HepG2 (cell line): Measurements from ENCODE around the gene EIF4A3. TPM values are rescaled to one million over a fixed set of nuclear protein-coding genes. Genes with fewer than 3 reads are reported as not detected.
A peak's percentile ranks its signal among the peaks of the same experiment; 100 is the strongest.

Experiments
- ARID2 ChIP-seq: sonication (generic); formaldehyde crosslinking; IDR thresholded peaks from 2 replicates; pipeline ENCODE4 v1.8.1; 2022; ENCODE audit warnings: mild to moderate bottlenecking, missing genetic modification reagents, borderline replicate concordance
- ARNT2 ChIP-seq: sonication (generic); formaldehyde crosslinking; IDR thresholded peaks from 2 replicates; pipeline ENCODE4 v1.8.0; 2022; ENCODE audit warnings: mild to moderate bottlenecking, low read depth, missing genetic modification reagents, moderate library complexity
- GLMP ChIP-seq: sonication (generic); formaldehyde crosslinking; IDR thresholded peaks from 2 replicates; pipeline ENCODE4 v1.9.0; 2021; ENCODE audit warnings: missing genetic modification reagents, mild to moderate bottlenecking, borderline replicate concordance
- HDAC6 ChIP-seq: fragments of 200-600 bp; sonication (generic); IDR thresholded peaks from 2 replicates; pipeline ENCODE4 v1.7.0; 2017; ENCODE audit warnings: mild to moderate bottlenecking, antibody characterized with exemption, low read length, low read depth
- HOXA3 ChIP-seq: sonication (generic); formaldehyde crosslinking; IDR thresholded peaks from 2 replicates; pipeline ENCODE4 v1.5.0; 2020; ENCODE audit warnings: missing genetic modification reagents
- NFE2L1 ChIP-seq: sonication (generic); formaldehyde crosslinking; IDR thresholded peaks from 2 replicates; pipeline ENCODE4 v1.4.0; 2020; ENCODE audit warnings: missing genetic modification reagents, mild to moderate bottlenecking, borderline replicate concordance
- REL ChIP-seq: sonication (generic); formaldehyde crosslinking; conservative IDR thresholded peaks from 2 replicates; pipeline ENCODE4 v1.8.0; 2022; ENCODE audit warnings: mild to moderate bottlenecking, missing genetic modification reagents, moderate library complexity
- REPIN1 ChIP-seq: sonication (generic); formaldehyde crosslinking; IDR thresholded peaks from 2 replicates; pipeline ENCODE4 v1.8.0; 2022; ENCODE audit warnings: missing genetic modification reagents, low read depth, mild to moderate bottlenecking, borderline replicate concordance
- RNF2 ChIP-seq: fragments of 450-650 bp; conservative IDR thresholded peaks from 2 replicates; pipeline ENCODE4 v1.6.1; 2016; ENCODE audit warnings: low read depth
- ZNF160 ChIP-seq: sonication (generic); formaldehyde crosslinking; IDR thresholded peaks from 2 replicates; pipeline ENCODE4 v1.8.0; 2022; ENCODE audit warnings: mild to moderate bottlenecking, inconsistent platforms, missing genetic modification reagents
- ZNF180 ChIP-seq: sonication (generic); formaldehyde crosslinking; IDR thresholded peaks from 2 replicates; pipeline ENCODE4 v1.4.0; 2020; ENCODE audit warnings: low read depth, missing genetic modification reagents, borderline replicate concordance
- ZNF441 ChIP-seq: sonication (generic); formaldehyde crosslinking; IDR thresholded peaks from 2 replicates; pipeline ENCODE4 v1.7.0; 2021; ENCODE audit warnings: missing genetic modification reagents, borderline replicate concordance
- ZNF451 ChIP-seq: sonication (generic); formaldehyde crosslinking; IDR thresholded peaks from 2 replicates; pipeline ENCODE4 v1.5.0; 2020; ENCODE audit warnings: mild to moderate bottlenecking, missing genetic modification reagents
- polyA plus RNA-seq, 8 experiments: library from polyadenylated mRNA; depleted of rRNA in 3 of 8; stranded (reverse) in 7 of 8; unstranded in 1 of 8; fragments of >200 nt; fragmentation: Illumina TruSeq in 4 of 8; extraction: Trizol in 4 of 8; gene quantifications; 2 replicates each; pipeline versions ENCODE4 v1.2.1 to v1.2.3, GENCODE V29; 2011 to 2016; ENCODE audit warnings: low read depth in 4 of 8, missing spikeins in 1 of 8, mixed read lengths in 1 of 8; ENCODE audit not compliant: insufficient read depth in 1 of 8
- total RNA-seq, 5 experiments: library from RNA; depleted of rRNA; stranded (reverse); fragments of >200 nt; fragmentation: Illumina TruSeq; extraction: Trizol; gene quantifications; 2 replicates each; pipeline ENCODE4 v1.2.3, GENCODE V29; 2016; ENCODE audit warnings: low read depth in 1 of 5
- TF ChIP-seq, protein P1 (sequence below): sonication (generic); formaldehyde crosslinking; IDR thresholded peaks from 2 replicates; pipeline ENCODE4 v1.8.0; 2022; ENCODE audit warnings: mild to moderate bottlenecking, missing genetic modification reagents, moderate library complexity
- TF ChIP-seq, protein P2 (sequence below): sonication (generic); formaldehyde crosslinking; IDR thresholded peaks from 2 replicates; pipeline ENCODE4 v1.5.1; 2020; ENCODE audit warnings: missing genetic modification reagents, mild to moderate bottlenecking, borderline replicate concordance
- TF ChIP-seq, protein P3 (sequence below): sonication (generic); formaldehyde crosslinking; conservative IDR thresholded peaks from 2 replicates; pipeline ENCODE4 v1.8.0; 2022; ENCODE audit warnings: low read depth, missing genetic modification reagents
- TF ChIP-seq, protein P4 (sequence below): sonication (generic); formaldehyde crosslinking; IDR thresholded peaks from 2 replicates; pipeline ENCODE4 v1.5.1; 2020; ENCODE audit warnings: mild to moderate bottlenecking, moderate library complexity, missing genetic modification reagents
- TF ChIP-seq, protein P5 (sequence below): sonication (generic); formaldehyde crosslinking; IDR thresholded peaks from 2 replicates; pipeline ENCODE4 v1.4.0; 2020; ENCODE audit warnings: missing genetic modification reagents, borderline replicate concordance

Gene EIF4A3
- total and polyA plus RNA-seq, 2 of the 13 experiments (the other 11 are each of a cell fraction or from before 2014, with no cell fraction given), result 145 to 187 TPM

DNA sequence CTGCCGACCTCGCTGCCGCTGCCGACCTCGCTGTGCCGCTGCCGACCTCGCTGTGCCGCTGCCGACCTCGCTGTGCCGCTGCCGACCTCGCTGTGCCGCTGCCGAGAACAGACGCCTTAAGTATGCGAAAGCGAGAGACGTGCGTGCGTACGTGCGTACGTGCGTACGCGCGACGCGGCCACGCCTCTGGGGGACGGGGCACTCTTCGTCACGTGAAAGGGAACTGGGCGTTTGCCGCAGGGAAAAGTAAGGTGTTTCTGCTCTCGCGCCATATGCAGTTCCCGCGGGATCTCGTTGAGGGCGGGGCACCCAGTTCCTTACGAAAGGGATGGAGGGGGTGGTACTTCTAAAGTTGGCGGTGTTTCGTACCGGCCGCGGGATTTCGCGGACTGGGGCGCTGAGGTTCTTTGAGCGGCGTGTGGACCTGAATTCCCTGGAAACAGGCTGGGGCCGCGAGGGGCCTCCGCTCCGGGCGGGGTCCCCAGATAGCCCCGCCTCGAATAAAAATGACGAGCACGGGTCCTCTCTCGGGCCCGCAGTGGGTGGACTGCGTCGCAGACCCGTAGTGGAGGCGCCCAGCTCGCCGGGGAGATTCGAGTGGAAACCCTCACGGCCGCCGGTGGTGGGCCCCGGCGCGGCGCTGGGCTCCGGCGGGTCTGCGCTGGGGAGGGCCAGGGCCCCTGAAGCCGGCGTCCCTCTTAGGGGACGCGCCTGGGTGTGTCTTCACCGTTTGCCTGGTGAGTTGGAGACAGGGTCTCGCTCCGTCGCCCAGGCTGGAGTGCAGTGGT lies at the start of gene EIF4A3 (continued):
- TF ChIP-seq, protein P1, sequence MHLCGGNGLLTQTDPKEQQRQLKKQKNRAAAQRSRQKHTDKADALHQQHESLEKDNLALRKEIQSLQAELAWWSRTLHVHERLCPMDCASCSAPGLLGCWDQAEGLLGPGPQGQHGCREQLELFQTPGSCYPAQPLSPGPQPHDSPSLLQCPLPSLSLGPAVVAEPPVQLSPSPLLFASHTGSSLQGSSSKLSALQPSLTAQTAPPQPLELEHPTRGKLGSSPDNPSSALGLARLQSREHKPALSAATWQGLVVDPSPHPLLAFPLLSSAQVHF, result peak; percentile 38
- TF ChIP-seq ZNF451 (peak; percentile 99), ARNT2 (CRISPR knock-in tag) (peak; percentile 96), HOXA3 (peak; percentile 95), ARID2 (CRISPR knock-in tag) (peak; percentile 87), ZNF441 (CRISPR knock-in tag) (peak; percentile 98), ZNF160 (CRISPR knock-in tag) (peak; percentile 84), RNF2 (peak; percentile 75; the same call in 1 of the 2 replicates), REPIN1 (CRISPR knock-in tag) (peak; percentile 98), REL (CRISPR knock-in tag) (no peak), GLMP (CRISPR knock-in tag) (no peak), NFE2L1 (CRISPR knock-in tag) (peak; percentile 13; the same call in 1 of the 2 replicates), ZNF180 (CRISPR knock-in tag) (peak; percentile 79; the same call in 1 of the 2 replicates), HDAC6 (no peak)
- TF ChIP-seq, protein P2, sequence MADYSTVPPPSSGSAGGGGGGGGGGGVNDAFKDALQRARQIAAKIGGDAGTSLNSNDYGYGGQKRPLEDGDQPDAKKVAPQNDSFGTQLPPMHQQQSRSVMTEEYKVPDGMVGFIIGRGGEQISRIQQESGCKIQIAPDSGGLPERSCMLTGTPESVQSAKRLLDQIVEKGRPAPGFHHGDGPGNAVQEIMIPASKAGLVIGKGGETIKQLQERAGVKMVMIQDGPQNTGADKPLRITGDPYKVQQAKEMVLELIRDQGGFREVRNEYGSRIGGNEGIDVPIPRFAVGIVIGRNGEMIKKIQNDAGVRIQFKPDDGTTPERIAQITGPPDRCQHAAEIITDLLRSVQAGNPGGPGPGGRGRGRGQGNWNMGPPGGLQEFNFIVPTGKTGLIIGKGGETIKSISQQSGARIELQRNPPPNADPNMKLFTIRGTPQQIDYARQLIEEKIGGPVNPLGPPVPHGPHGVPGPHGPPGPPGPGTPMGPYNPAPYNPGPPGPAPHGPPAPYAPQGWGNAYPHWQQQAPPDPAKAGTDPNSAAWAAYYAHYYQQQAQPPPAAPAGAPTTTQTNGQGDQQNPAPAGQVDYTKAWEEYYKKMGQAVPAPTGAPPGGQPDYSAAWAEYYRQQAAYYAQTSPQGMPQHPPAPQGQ, result no peak
- TF ChIP-seq, protein P3, sequence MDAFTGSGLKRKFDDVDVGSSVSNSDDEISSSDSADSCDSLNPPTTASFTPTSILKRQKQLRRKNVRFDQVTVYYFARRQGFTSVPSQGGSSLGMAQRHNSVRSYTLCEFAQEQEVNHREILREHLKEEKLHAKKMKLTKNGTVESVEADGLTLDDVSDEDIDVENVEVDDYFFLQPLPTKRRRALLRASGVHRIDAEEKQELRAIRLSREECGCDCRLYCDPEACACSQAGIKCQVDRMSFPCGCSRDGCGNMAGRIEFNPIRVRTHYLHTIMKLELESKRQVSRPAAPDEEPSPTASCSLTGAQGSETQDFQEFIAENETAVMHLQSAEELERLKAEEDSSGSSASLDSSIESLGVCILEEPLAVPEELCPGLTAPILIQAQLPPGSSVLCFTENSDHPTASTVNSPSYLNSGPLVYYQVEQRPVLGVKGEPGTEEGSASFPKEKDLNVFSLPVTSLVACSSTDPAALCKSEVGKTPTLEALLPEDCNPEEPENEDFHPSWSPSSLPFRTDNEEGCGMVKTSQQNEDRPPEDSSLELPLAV (CRISPR knock-in tag), result no peak
- TF ChIP-seq, protein P4, sequence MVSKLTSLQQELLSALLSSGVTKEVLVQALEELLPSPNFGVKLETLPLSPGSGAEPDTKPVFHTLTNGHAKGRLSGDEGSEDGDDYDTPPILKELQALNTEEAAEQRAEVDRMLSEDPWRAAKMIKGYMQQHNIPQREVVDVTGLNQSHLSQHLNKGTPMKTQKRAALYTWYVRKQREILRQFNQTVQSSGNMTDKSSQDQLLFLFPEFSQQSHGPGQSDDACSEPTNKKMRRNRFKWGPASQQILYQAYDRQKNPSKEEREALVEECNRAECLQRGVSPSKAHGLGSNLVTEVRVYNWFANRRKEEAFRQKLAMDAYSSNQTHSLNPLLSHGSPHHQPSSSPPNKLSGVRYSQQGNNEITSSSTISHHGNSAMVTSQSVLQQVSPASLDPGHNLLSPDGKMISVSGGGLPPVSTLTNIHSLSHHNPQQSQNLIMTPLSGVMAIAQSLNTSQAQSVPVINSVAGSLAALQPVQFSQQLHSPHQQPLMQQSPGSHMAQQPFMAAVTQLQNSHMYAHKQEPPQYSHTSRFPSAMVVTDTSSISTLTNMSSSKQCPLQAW (CRISPR knock-in tag), result peak; percentile 81
- TF ChIP-seq, protein P5, sequence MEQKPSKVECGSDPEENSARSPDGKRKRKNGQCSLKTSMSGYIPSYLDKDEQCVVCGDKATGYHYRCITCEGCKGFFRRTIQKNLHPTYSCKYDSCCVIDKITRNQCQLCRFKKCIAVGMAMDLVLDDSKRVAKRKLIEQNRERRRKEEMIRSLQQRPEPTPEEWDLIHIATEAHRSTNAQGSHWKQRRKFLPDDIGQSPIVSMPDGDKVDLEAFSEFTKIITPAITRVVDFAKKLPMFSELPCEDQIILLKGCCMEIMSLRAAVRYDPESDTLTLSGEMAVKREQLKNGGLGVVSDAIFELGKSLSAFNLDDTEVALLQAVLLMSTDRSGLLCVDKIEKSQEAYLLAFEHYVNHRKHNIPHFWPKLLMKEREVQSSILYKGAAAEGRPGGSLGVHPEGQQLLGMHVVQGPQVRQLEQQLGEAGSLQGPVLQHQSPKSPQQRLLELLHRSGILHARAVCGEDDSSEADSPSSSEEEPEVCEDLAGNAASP, result peak; percentile 39; the same call in 1 of the 2 replicates
